K562 (cell line): ENCODE measurements around the gene GLIS1. TPM values are rescaled to one million over a fixed set of nuclear protein-coding genes. Genes with fewer than 3 reads are reported as not detected.

Experiments
- ATAC-seq: fragments of 200-7000 bp; cut with Tn5 transposase; 3 replicates; pipeline ENCODE4 v1.9.1; 2020; ENCODE audit warnings: moderate library complexity
- BruUV-seq: library from RNA; stranded (reverse); fragments of 400-500 nt; replicated peaks from 2 replicates; lab custom pipeline; 2021; lab: Mats Ljungman, UMichigan
- CTCF ChIA-PET: fragments of 300-600 bp; formaldehyde crosslinking; extraction: SDS; loops from one replicate; lab custom pipeline; 2021; ENCODE audit warnings: low intra/inter-chr PET ratio; lab: Yijun Ruan, JAX
- POLR2A ChIA-PET: fragments of 300-600, 350-650 bp; sonication (Branson Sonifier 250); formaldehyde crosslinking; extraction: SDS; loops from one replicate; lab custom pipeline; 2021; ENCODE audit warnings: antibody characterized with exemption, inconsistent platforms; lab: Yijun Ruan, JAX
- DNase-seq, 4 experiments: peaks; one replicate each; pipeline versions ENCODE4 v3.0.0 to v3.0.0-alpha.2; 2011 to 2018; ENCODE audit warnings: low spot score in 3 of 4, mixed read lengths in 3 of 4; ENCODE audit errors: extremely low read depth in 1 of 4
- FAIRE-seq: peaks from 2 replicates; lab custom pipeline; 2011; peaks lifted over from hg19 to GRCh38; lab: Jason Lieb, UNC
- H2AFZ ChIP-seq: 2 replicates; pipeline ENCODE4 v1.6.0; 2011; ENCODE audit warnings: low read depth, low read length, control low read depth, inconsistent platforms
- H3K27ac ChIP-seq: fragments of 200-600 bp; 3 replicates; pipeline ENCODE4 v1.8.0; 2011; ENCODE audit warnings: low read depth, mild to moderate bottlenecking, control low read depth, inconsistent platforms, low read length, moderate library complexity, mixed read lengths; ENCODE audit errors: extremely low read depth
- H3K27me3 ChIP-seq, 2 experiments: fragments of 300-600 bp in 1 of 2; 2 replicates in 1 of 2; 3 replicates in 1 of 2; pipeline versions ENCODE4 v1.6.0 to v1.8.0; 2011; ENCODE audit warnings: inconsistent platforms in 2 of 2, low read length in 2 of 2, mild to moderate bottlenecking in 1 of 2, mixed read lengths in 1 of 2, moderate library complexity in 1 of 2; ENCODE audit not compliant: control insufficient read depth in 2 of 2, insufficient read depth in 2 of 2
- H3K36me3 ChIP-seq: fragments of 300-600 bp; 3 replicates; pipeline ENCODE4 v1.8.0; 2011; ENCODE audit warnings: mild to moderate bottlenecking, low read length, inconsistent platforms; ENCODE audit not compliant: control insufficient read depth, insufficient read depth
- H3K4me1 ChIP-seq, 2 experiments: fragments of 200-600 bp in 1 of 2; replicated peaks in 1 of 2; 2 replicates in 1 of 2; 3 replicates in 1 of 2; pipeline versions ENCODE4 v1.5.1 to v1.8.0; 2011; ENCODE audit warnings: inconsistent platforms in 2 of 2, low read length in 2 of 2, mild to moderate bottlenecking in 1 of 2, mixed read lengths in 1 of 2, moderate library complexity in 1 of 2; ENCODE audit not compliant: control insufficient read depth in 2 of 2, insufficient read depth in 2 of 2
- H3K4me2 ChIP-seq: 2 replicates; pipeline ENCODE4 v1.6.1; 2011; ENCODE audit warnings: low read length, control low read depth, inconsistent platforms, mixed read lengths; ENCODE audit not compliant: insufficient read depth
- H3K4me3 ChIP-seq: fragments of 200-600 bp; sonication (generic), shearing (Covaris generic); 2 replicates; pipeline ENCODE4 v1.5.1; 2016; ENCODE audit warnings: control low read depth, inconsistent platforms
- H3K79me2 ChIP-seq: fragments of 200-600 bp; 3 replicates; pipeline ENCODE4 v1.8.0; 2011; ENCODE audit warnings: low read length, inconsistent platforms; ENCODE audit not compliant: control insufficient read depth, insufficient read depth
- H3K9ac ChIP-seq, 2 experiments: 2 replicates each; pipeline versions ENCODE4 v1.6.0 to v1.6.1; 2011; ENCODE audit warnings: low read depth in 2 of 2, low read length in 2 of 2, control low read depth in 1 of 2, inconsistent platforms in 1 of 2, mild to moderate bottlenecking in 1 of 2, mixed read lengths in 1 of 2; ENCODE audit not compliant: insufficient read depth in 1 of 2
- H3K9me1 ChIP-seq: one replicate; pipeline ENCODE4 v1.6.0; 2011; ENCODE audit warnings: inconsistent platforms, mild to moderate bottlenecking, low read length, moderate library complexity; ENCODE audit not compliant: control insufficient read depth, insufficient read depth
- H3K9me3 ChIP-seq: replicated peaks from 2 replicates; pipeline ENCODE4 v1.5.1; 2011; ENCODE audit warnings: low read depth, low read length, inconsistent platforms; ENCODE audit not compliant: control insufficient read depth, insufficient read depth
- H4K20me1 ChIP-seq: replicated peaks from 2 replicates; pipeline ENCODE4 v1.6.1; 2011; ENCODE audit warnings: low read length, inconsistent platforms, mixed read lengths; ENCODE audit not compliant: control insufficient read depth, insufficient read depth
- BCL6 ChIP-seq: fragments of 250-450 bp; sonication (Bioruptor Pico); IDR thresholded peaks from 2 replicates; pipeline ENCODE4 v1.4.0; 2020
- ETV5 ChIP-seq: sonication (generic); formaldehyde crosslinking; IDR thresholded peaks from 2 replicates; pipeline ENCODE4 v1.4.0; 2020; ENCODE audit warnings: low read depth, mild to moderate bottlenecking, missing genetic modification reagents
- GABPB2 ChIP-seq: fragments of 250-450 bp; sonication (Bioruptor Pico); conservative IDR thresholded peaks from 2 replicates; pipeline ENCODE4 v1.5.1; 2021; ENCODE audit warnings: mild to moderate bottlenecking
- HES1 ChIP-seq: fragments of 450-650 bp; IDR thresholded peaks from 2 replicates; pipeline ENCODE4 v1.6.1; 2016; ENCODE audit warnings: low read depth, mild to moderate bottlenecking, moderate library complexity
- MECOM ChIP-seq: fragments of 250-450 bp; sonication (Bioruptor Pico); IDR thresholded peaks from 2 replicates; pipeline ENCODE4 v1.8.0; 2022; ENCODE audit warnings: inconsistent platforms
- POLR2B ChIP-seq: fragments of 450-650 bp; IDR thresholded peaks from 2 replicates; pipeline ENCODE4 v1.6.1; 2018; ENCODE audit warnings: low read depth; ENCODE audit not compliant: partially characterized antibody
- RB1 ChIP-seq: fragments of 450-650 bp; IDR thresholded peaks from 2 replicates; pipeline ENCODE4 v1.6.1; 2017; ENCODE audit warnings: low read depth, mild to moderate bottlenecking
- RBM25 ChIP-seq: fragments of 200-400 bp; formaldehyde crosslinking; IDR thresholded peaks from 2 replicates; pipeline ENCODE4 v1.6.1; 2018; ENCODE audit warnings: low read length, low read depth, moderate library complexity; ENCODE audit not compliant: severe bottlenecking
- SREBF1 ChIP-seq: fragments of 150-350 bp; IDR thresholded peaks from 2 replicates; pipeline ENCODE4 v1.6.1; 2014; ENCODE audit warnings: antibody characterized with exemption, low read depth, low read length, borderline replicate concordance
- TBP ChIP-seq: optimal IDR thresholded peaks from 2 replicates; pipeline ENCODE3; 2011; ENCODE audit warnings: low read depth, low read length, improper control_type of control experiment
- ZBTB12 ChIP-seq: fragments of 250-450 bp; sonication (Bioruptor Pico); IDR thresholded peaks from 2 replicates; pipeline ENCODE4 v1.4.0; 2020
- ZFPM2 ChIP-seq: fragments of 250-450 bp; sonication (Bioruptor Pico); IDR thresholded peaks from 2 replicates; pipeline ENCODE4 v1.5.1; 2022; ENCODE audit warnings: mild to moderate bottlenecking
- ZNF445 ChIP-seq: fragments of 250-450 bp; sonication (Bioruptor Pico); IDR thresholded peaks from 2 replicates; pipeline ENCODE4 v1.4.0; 2020; ENCODE audit warnings: low read depth, mild to moderate bottlenecking, moderate library complexity
- ZNF583 ChIP-seq: fragments of 250-450 bp; sonication (Bioruptor Pico); IDR thresholded peaks from 2 replicates; pipeline ENCODE4 v1.4.0; 2020
- ZNF830 ChIP-seq: fragments of 250-450 bp; sonication (Bioruptor Pico); IDR thresholded peaks from 2 replicates; pipeline ENCODE4 v1.5.0; 2021; ENCODE audit warnings: mild to moderate bottlenecking
- ZSCAN29 ChIP-seq: fragments of 450-650 bp; IDR thresholded peaks from 2 replicates; pipeline ENCODE4 v1.6.1; 2017
- WGBS: fragments of 100-300 bp; shearing (Covaris generic); methylation state at CpG from one replicate; pipeline ENCODE4 v1.1.6; 2016; ENCODE audit warnings: low coverage, mixed read lengths; ENCODE audit not compliant: insufficient coverage; ENCODE audit errors: missing lambda C conversion rate; 5-methylcytosine and 5-hydroxymethylcytosine counted together
- in situ Hi-C: fragments of 300-500 bp; cut with MboI; formaldehyde crosslinking; loops from 4 replicates; pipeline ENCODE4 v1.15.0; 2018; ENCODE audit warnings: inconsistent platforms, mixed read lengths
- intact Hi-C: fragments of 100-400 bp; cut with micrococcal nuclease; formaldehyde crosslinking; loops from 2 replicates; pipeline ENCODE4 v1.14.2; 2022
- polyA plus RNA-seq, 8 experiments: library from polyadenylated mRNA; depleted of rRNA in 4 of 8; stranded (reverse) in 5 of 8; unstranded in 3 of 8; fragments of >200 nt; fragmentation: Nextera tagmentation in 2 of 8; fragmentation: Illumina TruSeq in 1 of 8; extraction: Ambion mirVana in 2 of 8; extraction: Trizol in 1 of 8; gene quantifications; 2 replicates each; pipeline versions ENCODE4 v1.2.1 to v1.2.3, GENCODE V29; 2011 to 2014; ENCODE audit warnings: inconsistent platforms in 1 of 8, missing spikeins in 1 of 8
- total RNA-seq, 7 experiments: library from RNA; depleted of rRNA in 6 of 7; stranded (reverse); fragments of >200 nt in 6 of 7; fragmentation: Illumina TruSeq in 2 of 7; extraction: Trizol in 2 of 7; gene quantifications; 2 replicates each; pipeline versions ENCODE4 v1.2.1 to v1.2.3, GENCODE V29; 2011 to 2021; ENCODE audit warnings: low replicate concordance in 1 of 7

Gene GLIS1
- total and polyA plus RNA-seq, 9 of the 15 experiments (the other 6 are each of a cell fraction or from before 2014, with no cell fraction given), result not detected

GRCh38 chr1:53678938-53679825, 59.8 kb downstream of the GLIS1 start:
- DNase-seq, result no peak
- Histone ChIP-seq H3K9ac (no peak overlapping the region), H3K4me1 (no peaks in the 10 kb centered on the region), H3K4me2 (no peak overlapping the region), H4K20me1 (peaks cover 24% of the 10 kb centered on the region), H3K27ac (no peak overlapping the region), H3K27me3 (peaks cover 44 to 91% of the 10 kb centered on the region in 2 experiments), H3K4me3 (no peak overlapping the region), H3K79me2 (no peaks in the 10 kb centered on the region), H3K9me3 (no peaks in the 10 kb centered on the region), H3K9me1 (no peaks in the 10 kb centered on the region), H3K36me3 (no peaks in the 10 kb centered on the region), H2AFZ (no peak overlapping the region)
- intact Hi-C loops (no loop called here), in situ Hi-C loops (no loop called here)
- BruUV-seq, result no TSS peak
- ChIA-PET CTCF (no interaction called here), POLR2A (no interaction called here)
- no peak for TF ChIP-seq HES1
- TF ChIP-seq SREBF1, result no peak
- TF ChIP-seq GABPB2 (CRISPR knock-in tag), result no peak
- under 1% methylated on average over 14 of the region's 15 CpGs for WGBS
- no peak for FAIRE-seq
- ATAC-seq, result no peak

- H3K27me3 ChIP-seq, result peaks cover 44 to 91% of the 10 kb centered on the region in 2 experiments
- intact Hi-C loops, result no loop called here
- no peak for TF ChIP-seq ZNF583 (CRISPR knock-in tag)
- TF ChIP-seq MECOM, result no peak
- TF ChIP-seq RB1, result no peak
- no peak for TF ChIP-seq TBP
- TF ChIP-seq POLR2B, result no peak
- TF ChIP-seq ZNF445 (CRISPR knock-in tag), result no peak
- TF ChIP-seq ZBTB12, result no peak
- no peak for TF ChIP-seq ZNF830 (CRISPR knock-in tag)
- TF ChIP-seq RBM25, result no peak
- TF ChIP-seq BCL6 (CRISPR knock-in tag), result no peak
- TF ChIP-seq ZSCAN29, result no peak
- TF ChIP-seq ZFPM2 (CRISPR knock-in tag), result no peak
- TF ChIP-seq ETV5 (CRISPR knock-in tag), result no peak
Measured at GRCh38 chr1:53678507-53678906, 60.5 kb downstream of the GLIS1 start.

More at GRCh38 chr1:53678507-53678906, 60.5 kb downstream of the GLIS1 start:
- no peak for ATAC-seq
- CTCF ChIA-PET, result no interaction called here
- no peak overlapping the region for H3K9ac ChIP-seq
- no peak overlapping the region for H3K4me3 ChIP-seq
- no peaks in the 10 kb centered on the region for H3K9me3 ChIP-seq
- no peak overlapping the region for H3K4me2 ChIP-seq
- H3K4me1 ChIP-seq, result no peaks in the 10 kb centered on the region
- in situ Hi-C loops, result no loop called here
- H3K9me1 ChIP-seq, result no peaks in the 10 kb centered on the region
- FAIRE-seq, result no peak
- no peaks in the 10 kb centered on the region for H3K79me2 ChIP-seq
- WGBS, result 3% methylated on average over 4 of the region's 4 CpGs
- DNase-seq, result no peak
- POLR2A ChIA-PET, result no interaction called here
- H3K36me3 ChIP-seq, result no peaks in the 10 kb centered on the region
- no peak overlapping the region for H2AFZ ChIP-seq
- no TSS peak for BruUV-seq
- peaks cover 26% of the 10 kb centered on the region for H4K20me1 ChIP-seq
- H3K27ac ChIP-seq, result no peak overlapping the region
